ENCODE measurements around the gene SSBP3.

SSBP3 gene

GRCh38 chr1:54403808-54404261 lies 2.4 kb downstream of the SSBP3 start:
- no peak for ATAC-seq
- no peak for TF ChIP-seq PPARA (CRISPR knock-in tag; IDR thresholded peaks at IDR 0.05; ENCODE audit: borderline replicate concordance)
- no peak for TF ChIP-seq POU6F1 (CRISPR knock-in tag; IDR thresholded peaks at IDR 0.05; ENCODE audit: borderline replicate concordance, low read depth)
- TF ChIP-seq ZNF8 (CRISPR knock-in tag; IDR thresholded peaks at IDR 0.05): no peak
- no peak for TF ChIP-seq PATZ1 (CRISPR knock-in tag; IDR thresholded peaks at IDR 0.05; ENCODE audit: borderline replicate concordance)
- TF ChIP-seq OSR1 (CRISPR knock-in tag; IDR thresholded peaks at IDR 0.05): no peak
- TF ChIP-seq BACH2 (CRISPR knock-in tag; IDR thresholded peaks at IDR 0.05; ENCODE audit: borderline replicate concordance): no peak
- TF ChIP-seq TOX (CRISPR knock-in tag; IDR thresholded peaks at IDR 0.05; ENCODE audit: borderline replicate concordance): no peak

GRCh38 chr1:54403405-54403804 lies 2.8 kb downstream of the SSBP3 start:
- ATAC-seq: no peak

More at GRCh38 chr1:54403405-54403804, 2.8 kb downstream of the SSBP3 start:
- no peak for TF ChIP-seq POU6F1 (CRISPR knock-in tag; IDR thresholded peaks at IDR 0.05; ENCODE audit: borderline replicate concordance, low read depth)
- no peak for TF ChIP-seq PATZ1 (CRISPR knock-in tag; IDR thresholded peaks at IDR 0.05; ENCODE audit: borderline replicate concordance)
- no peak for TF ChIP-seq TSHZ2 (CRISPR knock-in tag; IDR thresholded peaks at IDR 0.05)
- TF ChIP-seq ZNF565 (CRISPR knock-in tag; conservative IDR thresholded peaks at IDR 0.05; ENCODE audit: low read depth): no peak
- no peak for TF ChIP-seq TOX (CRISPR knock-in tag; IDR thresholded peaks at IDR 0.05; ENCODE audit: borderline replicate concordance)
- TF ChIP-seq CSDC2 (CRISPR knock-in tag; IDR thresholded peaks at IDR 0.05): no peak
- TF ChIP-seq BACH2 (CRISPR knock-in tag; IDR thresholded peaks at IDR 0.05; ENCODE audit: borderline replicate concordance): no peak

All from SK-N-SH treated with all-trans-retinoic acid at 6 μM for 48 hours (cell line).